Left lung (tissue), 10 donors: ENCODE measurements around the gene OTUD7B. TPM values are rescaled to one million over a fixed set of nuclear protein-coding genes. Genes with fewer than 3 reads are reported as not detected.
A peak's percentile ranks its signal among the peaks of the same experiment; 100 is the strongest.

Experiments used
- ATAC-seq: fragments of 200-7000 bp; cut with Tn5 transposase; one replicate; pipeline ENCODE4 v1.9.1; 2020; ENCODE audit warnings: moderate library complexity
- DNase-seq, 4 donors: peaks; one replicate each; pipeline ENCODE4 v3.0.0-alpha.2; 2013 to 2020
- H3K27ac ChIP-seq, 2 donors: fragments of 200-600 bp; sonication (generic) in 1 of 2; one replicate each; pipeline versions ENCODE4 v1.5.0 to v1.8.0; 2020 to 2021
- H3K27me3 ChIP-seq, 2 donors: fragments of 200-600 bp; sonication (generic) in 1 of 2; one replicate each; pipeline versions ENCODE4 v1.5.0 to v1.8.0; 2020 to 2021
- H3K36me3 ChIP-seq, 2 donors: fragments of 200-600 bp; sonication (generic) in 1 of 2; one replicate each; pipeline versions ENCODE4 v1.5.0 to v1.8.0; 2020 to 2021
- H3K4me1 ChIP-seq, 2 donors: fragments of 200-600 bp; one replicate each; pipeline ENCODE4 v1.8.0; 2021
- H3K4me3 ChIP-seq, 2 donors: fragments of 200-600 bp; sonication (generic) in 1 of 2; one replicate each; pipeline versions ENCODE4 v1.5.0 to v1.8.0; 2020 to 2021; ENCODE audit warnings: mild to moderate bottlenecking in 1 of 2
- H3K9me3 ChIP-seq, 2 donors: fragments of 200-600 bp; sonication (generic) in 1 of 2; one replicate each; pipeline versions ENCODE4 v1.5.0 to v1.8.0; 2020 to 2021
- intact Hi-C, 2 donors: fragments of 100-400 bp; cut with DNase I; formaldehyde crosslinking; loops; one replicate each; pipeline versions ENCODE4 v1.11.2 to v1.14.2; 2022
- polyA plus RNA-seq, 6 donors: library from polyadenylated mRNA; unstranded; fragments of 120-200 nt; gene quantifications; one replicate each; pipeline ENCODE4 v1.2.1, GENCODE V29; 2013; ENCODE audit not compliant: insufficient read length in 6 of 6
- total RNA-seq, 2 donors: library from RNA; stranded (reverse); fragmentation: NEBNext Ultra II Directional; extraction: Animal tissue kit (Norgen Biotek cat#: 25700); gene quantifications; one replicate each; pipeline ENCODE4 v1.2.1, GENCODE V29; 2021
- TF ChIP-seq, protein P1 (sequence below), 2 donors: fragments of 200-600 bp; sonication (generic) in 1 of 2; IDR thresholded peaks; one replicate each; pipeline versions ENCODE4 v1.5.0 to v1.8.0; 2021; ENCODE audit warnings: antibody characterized with exemption in 2 of 2
- donor health status: DM: no; HTN: yes; CAD: no.
- donor health status: DM: no; HTN: no; CAD: no.

OTUD7B gene
- total and polyA plus RNA-seq, 8 donors = 18.9 to 31.7 (median 20.4) TPM

GRCh38 chr1:149995927-149996326 lies 14.6 kb downstream of the OTUD7B start:
- H3K27ac ChIP-seq = peak overlapping the region in 1 of 2 donors; percentile 4
- peaks cover 19 to 33% of the 10 kb centered on the region in 2 donors for H3K4me1 ChIP-seq
- ATAC-seq = peak; percentile 89
- TF ChIP-seq, protein P1, sequence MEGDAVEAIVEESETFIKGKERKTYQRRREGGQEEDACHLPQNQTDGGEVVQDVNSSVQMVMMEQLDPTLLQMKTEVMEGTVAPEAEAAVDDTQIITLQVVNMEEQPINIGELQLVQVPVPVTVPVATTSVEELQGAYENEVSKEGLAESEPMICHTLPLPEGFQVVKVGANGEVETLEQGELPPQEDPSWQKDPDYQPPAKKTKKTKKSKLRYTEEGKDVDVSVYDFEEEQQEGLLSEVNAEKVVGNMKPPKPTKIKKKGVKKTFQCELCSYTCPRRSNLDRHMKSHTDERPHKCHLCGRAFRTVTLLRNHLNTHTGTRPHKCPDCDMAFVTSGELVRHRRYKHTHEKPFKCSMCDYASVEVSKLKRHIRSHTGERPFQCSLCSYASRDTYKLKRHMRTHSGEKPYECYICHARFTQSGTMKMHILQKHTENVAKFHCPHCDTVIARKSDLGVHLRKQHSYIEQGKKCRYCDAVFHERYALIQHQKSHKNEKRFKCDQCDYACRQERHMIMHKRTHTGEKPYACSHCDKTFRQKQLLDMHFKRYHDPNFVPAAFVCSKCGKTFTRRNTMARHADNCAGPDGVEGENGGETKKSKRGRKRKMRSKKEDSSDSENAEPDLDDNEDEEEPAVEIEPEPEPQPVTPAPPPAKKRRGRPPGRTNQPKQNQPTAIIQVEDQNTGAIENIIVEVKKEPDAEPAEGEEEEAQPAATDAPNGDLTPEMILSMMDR (IDR thresholded peaks at IDR 0.05) = no peak
- H3K9me3 ChIP-seq = no peaks in the 10 kb centered on the region
- H3K36me3 ChIP-seq = no peaks in the 10 kb centered on the region
- no peak for DNase-seq
- H3K27me3 ChIP-seq = peaks cover 0 to 91% of the 10 kb centered on the region in 2 donors
- H3K4me3 ChIP-seq = no peak overlapping the region
- intact Hi-C loops = no loop called here

GRCh38 chr1:149993764-149994163 lies 16.8 kb downstream of the OTUD7B start:
- H3K4me1 ChIP-seq = peaks cover 19 to 29% of the 10 kb centered on the region in 2 donors
- DNase-seq (no peak), ATAC-seq (no peak)
- TF ChIP-seq, protein P1 (IDR thresholded peaks at IDR 0.05) = no peak
- no peak overlapping the region for H3K4me3 ChIP-seq
- no peaks in the 10 kb centered on the region for H3K36me3 ChIP-seq
- no peaks in the 10 kb centered on the region for H3K9me3 ChIP-seq
- peaks cover 0 to 90% of the 10 kb centered on the region in 2 donors for H3K27me3 ChIP-seq
- H3K27ac ChIP-seq = no peak overlapping the region
- intact Hi-C loops = no loop called here

GRCh38 chr1:149993181-149993580 lies 17.3 kb downstream of the OTUD7B start:
- Histone ChIP-seq H3K27ac (no peak overlapping the region), H3K4me3 (no peak overlapping the region), H3K36me3 (no peaks in the 10 kb centered on the region), H3K4me1 (peaks cover 19 to 35% of the 10 kb centered on the region in 2 donors), H3K27me3 (peaks cover 0 to 90% of the 10 kb centered on the region in 2 donors), H3K9me3 (no peaks in the 10 kb centered on the region)
- intact Hi-C loops = no loop called here
- no peak for DNase-seq
- ATAC-seq = no peak
- TF ChIP-seq, protein P1 (IDR thresholded peaks at IDR 0.05) = no peak

- H3K4me1 ChIP-seq = peaks cover 10% of the 10 kb centered on the region in 2 donors
- peak; percentile 12 for ATAC-seq
- intact Hi-C loops = no loop called here
These were observed 23.3 kb downstream of the OTUD7B start for GRCh38 chr1:149987297-149987595.

GRCh38 chr1:149986486-149987296 lies 23.8 kb downstream of the OTUD7B start:
- Histone ChIP-seq H3K9me3 (no peaks in the 10 kb centered on the region), H3K27ac (peak overlapping the region in 1 of 2 donors; percentile 40), H3K4me1 (peaks cover 10% of the 10 kb centered on the region in 2 donors), H3K4me3 (no peak overlapping the region), H3K36me3 (no peaks in the 10 kb centered on the region), H3K27me3 (peaks cover 0 to 96% of the 10 kb centered on the region in 2 donors)
- TF ChIP-seq, protein P1 (IDR thresholded peaks at IDR 0.05) = no peak
- DNase-seq (no peak), ATAC-seq (peak; percentile 77)
- intact Hi-C loops = no loop called here

More at GRCh38 chr1:149987297-149987595, 23.3 kb downstream of the OTUD7B start:
- Histone ChIP-seq H3K27ac (peak overlapping the region in 1 of 2 donors; percentile 40), H3K36me3 (no peaks in the 10 kb centered on the region), H3K27me3 (peaks cover 0 to 96% of the 10 kb centered on the region in 2 donors), H3K9me3 (no peaks in the 10 kb centered on the region), H3K4me3 (no peak overlapping the region)
- TF ChIP-seq, protein P1 (IDR thresholded peaks at IDR 0.05) = no peak
- DNase-seq = no peak
